HG03139 (cell line): Measurements from ENCODE around the gene ATRNL1.

Experiments
- ATAC-seq: cut with Tn5 transposase; IDR thresholded peaks from one replicate; pipeline ENCODE4 v1.9.1; 2021; ENCODE audit not compliant: unreplicated experiment

The ATRNL1 gene

GRCh38 chr10:115974816-115975430, 881.8 kb downstream of the ATRNL1 start:
- no peak for ATAC-seq

DNA sequence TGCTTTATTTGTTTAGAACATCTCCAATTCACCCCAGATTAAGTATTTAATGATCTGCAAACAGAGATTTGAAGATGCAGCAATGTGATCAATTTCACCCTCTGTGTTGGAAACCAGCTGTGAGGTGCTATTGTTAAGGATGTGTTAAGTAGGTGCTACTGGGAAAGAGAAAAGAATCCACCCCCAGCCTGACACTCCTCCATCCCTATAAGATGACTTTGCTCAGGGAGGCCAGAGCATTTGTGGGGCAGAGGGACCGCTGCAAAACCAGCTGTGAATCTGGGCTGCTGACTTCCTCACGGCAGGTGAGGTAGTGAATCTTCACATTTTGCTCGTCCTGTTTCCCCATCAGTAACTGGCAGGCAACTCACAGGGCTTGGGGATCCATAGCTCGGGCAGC, 882.3 kb downstream of the ATRNL1 start:
- ATAC-seq, result no peak

GRCh38 chr10:115976342-115976741, 883.2 kb downstream of the ATRNL1 start:
- ATAC-seq, result no peak

- no peak for ATAC-seq
Measured at GRCh38 chr10:115977855-115978254, 884.7 kb downstream of the ATRNL1 start.

DNA sequence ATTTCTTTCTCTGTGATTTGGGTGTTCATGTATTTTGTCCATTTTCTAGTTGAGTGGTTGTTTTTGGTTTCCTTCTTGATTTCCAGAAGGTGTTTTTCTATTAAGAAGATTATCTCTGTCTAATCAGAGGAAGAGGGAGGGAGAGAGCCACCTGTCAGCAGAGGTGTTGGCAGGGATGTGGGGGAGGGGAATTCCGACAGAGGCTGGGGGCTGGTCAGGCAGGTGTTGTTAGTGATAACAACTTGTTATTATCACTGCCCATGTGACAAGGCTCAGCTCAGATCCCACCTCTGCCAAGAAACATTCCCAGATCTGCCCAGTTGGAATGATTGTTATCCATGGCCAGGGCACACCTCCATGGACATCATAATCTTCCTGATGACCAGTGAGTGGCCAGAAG, 886.4 kb downstream of the ATRNL1 start:
- ATAC-seq, result no peak

DNA sequence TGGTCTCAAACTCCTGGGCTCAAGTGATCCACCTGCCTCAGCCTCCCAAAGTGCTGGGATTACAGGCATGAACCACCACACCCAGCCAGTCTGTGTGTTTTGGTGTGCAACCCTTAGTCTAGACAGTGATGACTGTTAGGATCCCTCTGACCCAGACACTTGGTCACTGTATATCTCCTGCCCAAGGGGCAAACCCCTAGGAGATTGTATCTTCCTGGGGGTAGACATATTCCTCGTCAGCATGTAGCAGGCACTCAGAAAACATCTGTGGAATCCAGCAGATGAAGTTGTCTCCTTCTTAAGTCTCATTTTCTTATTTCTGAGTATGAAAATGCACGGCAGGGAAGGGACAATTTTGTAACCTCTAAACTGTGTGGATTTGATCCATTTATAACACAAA, 887.3 kb downstream of the ATRNL1 start:
- ATAC-seq, result no peak

- ATAC-seq, result no peak
Measured at GRCh38 chr10:115981081-115981480, 887.9 kb downstream of the ATRNL1 start.

GRCh38 chr10:115982076-115982475, 888.9 kb downstream of the ATRNL1 start:
- ATAC-seq, result no peak

- ATAC-seq, result no peak
Measured at GRCh38 chr10:115982526-115982925, 889.4 kb downstream of the ATRNL1 start.

DNA sequence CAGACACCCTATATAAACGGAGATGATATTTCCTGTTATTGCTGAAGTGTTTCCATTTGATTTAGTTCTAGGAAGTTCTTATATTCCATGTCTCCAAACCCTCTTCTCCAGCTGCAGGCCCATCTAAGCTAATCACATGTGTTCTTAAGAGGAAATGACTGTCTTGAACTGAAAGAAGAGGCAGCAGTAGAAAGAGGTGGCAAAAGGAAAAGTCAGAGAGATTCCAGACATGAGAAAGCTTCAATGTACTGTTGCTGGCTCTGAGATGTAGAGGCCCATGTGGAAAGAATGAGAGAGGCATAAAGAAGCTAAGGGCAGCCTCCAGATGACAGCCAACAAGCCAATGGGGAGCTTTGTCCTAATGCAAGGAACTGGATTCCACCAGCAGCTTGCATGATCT, 892.6 kb downstream of the ATRNL1 start:
- no peak for ATAC-seq

DNA sequence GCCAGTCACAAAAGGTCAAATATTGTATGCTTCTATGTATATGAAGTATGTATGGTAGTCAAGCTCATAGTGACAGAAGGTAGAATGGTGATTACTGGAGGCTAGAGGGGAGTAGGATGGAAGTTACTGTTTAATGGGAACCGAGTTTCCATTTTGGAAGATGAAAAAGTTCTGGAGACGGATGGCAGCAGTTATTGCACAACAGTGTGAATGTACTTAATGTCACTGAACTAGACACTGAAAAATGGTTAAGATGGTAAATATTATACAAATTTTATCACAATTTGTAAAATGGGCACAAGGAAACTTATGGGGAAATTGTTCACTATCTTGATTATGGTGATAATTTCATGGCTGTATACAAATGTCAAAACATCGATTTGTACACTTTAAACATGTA, 895.2 kb downstream of the ATRNL1 start:
- ATAC-seq, result no peak

DNA sequence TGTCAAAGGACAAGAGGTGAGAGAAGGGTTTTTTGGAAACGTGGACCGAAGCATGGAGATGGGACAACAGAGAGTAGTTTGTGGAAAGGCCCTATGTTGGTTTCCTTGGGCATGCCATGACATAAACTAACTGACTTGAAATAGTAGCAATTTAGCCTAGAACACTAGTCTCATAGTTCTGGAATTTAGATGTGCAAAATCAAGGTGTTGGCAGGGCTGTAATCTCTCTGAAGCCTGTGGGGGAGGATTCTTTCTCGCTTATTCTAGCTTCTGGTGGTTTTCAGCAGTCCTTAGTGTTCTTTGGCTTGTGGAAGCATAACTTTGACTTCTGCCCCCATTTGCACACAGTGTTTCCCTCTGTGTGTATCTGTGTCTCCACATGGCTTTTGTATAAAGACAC, 896.5 kb downstream of the ATRNL1 start:
- no peak for ATAC-seq

DNA sequence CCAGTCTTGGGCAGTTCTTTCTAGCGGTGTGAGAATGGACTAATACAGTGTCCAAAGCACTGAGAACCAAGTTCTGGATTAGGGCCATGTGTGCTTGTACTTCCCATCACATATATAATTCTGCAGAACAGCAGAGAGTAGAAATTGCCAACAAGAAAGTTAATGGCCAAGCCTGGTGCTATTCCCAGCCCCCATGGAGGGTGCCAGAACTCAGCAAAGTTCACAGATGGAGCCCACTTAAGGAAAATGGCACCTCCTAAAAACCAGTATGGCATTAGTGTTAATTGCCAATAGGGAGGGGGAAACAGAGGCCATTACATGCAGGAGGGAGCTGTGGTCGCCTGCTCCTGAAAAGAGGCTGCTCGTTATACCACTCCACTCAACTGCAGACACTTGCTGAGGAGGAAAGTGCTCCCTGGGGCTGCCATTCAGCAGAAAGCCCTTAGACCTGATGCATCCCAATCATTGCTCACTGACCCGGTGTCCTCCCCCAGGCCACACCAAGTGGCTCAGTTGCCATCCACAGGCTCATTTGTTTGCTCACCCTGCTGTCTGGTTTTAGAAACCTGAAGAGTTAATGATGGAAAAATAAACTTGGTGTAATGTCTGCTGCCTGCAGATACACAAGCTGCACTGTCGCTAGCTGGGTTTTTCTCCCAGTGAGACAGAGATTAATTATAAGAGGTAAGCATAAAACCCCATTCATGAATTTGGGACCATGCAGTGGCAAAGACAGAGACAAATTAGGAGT, 899.2 kb downstream of the ATRNL1 start:
- ATAC-seq, result no peak

DNA sequence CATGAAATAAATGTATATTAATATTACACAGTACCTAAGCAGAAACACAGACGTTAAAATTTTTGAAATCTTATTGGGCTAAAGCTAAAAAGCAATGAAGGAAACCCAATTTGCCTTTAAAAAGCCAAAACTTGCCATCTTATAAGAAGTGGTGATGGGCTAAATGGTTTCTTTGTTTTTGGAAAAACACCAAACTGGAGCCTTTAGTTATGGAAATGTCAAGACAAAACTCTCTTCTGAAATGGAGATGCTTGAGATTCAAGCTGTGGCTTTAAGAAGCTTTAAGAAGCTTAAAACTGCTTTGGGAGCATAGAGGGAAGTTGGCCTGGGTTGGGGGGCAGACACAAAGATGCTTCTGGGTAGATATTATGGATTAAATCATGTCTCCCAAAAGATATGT, 902.9 kb downstream of the ATRNL1 start:
- no peak for ATAC-seq

- no peak for ATAC-seq
Measured at GRCh38 chr10:115998301-115998700, 905.1 kb downstream of the ATRNL1 start.
